Measurements from ENCODE around the gene PRKAG2. TPM values are rescaled to one million over a fixed set of nuclear protein-coding genes. Genes with fewer than 3 reads are reported as not detected.

PRKAG2 gene
- total and polyA plus RNA-seq, 2 of the 8 experiments (the other 6 are each of a cell fraction or from before 2014, with no cell fraction given): 7.5 to 18.1 TPM

GRCh38 chr7:151662251-151662826 is 214.6 kb downstream of the PRKAG2 start:
- no peak overlapping the region for H3K9ac ChIP-seq (replicated peaks in 1 of 4; ENCODE audit: extremely low read depth in 1 of 4, low read depth in 3 of 4, low read length in 3 of 4)
- H3K23me2 ChIP-seq (ENCODE audit: low read depth, low read length): no peaks in the 10 kb centered on the region
- no peak overlapping the region for H2BK5ac ChIP-seq (ENCODE audit: low read depth, low read length)
- H4K5ac ChIP-seq (ENCODE audit: insufficient read length, low read depth, low read length): no peak overlapping the region
- no peaks in the 10 kb centered on the region for H3K27me3 ChIP-seq (replicated peaks in 1 of 4; ENCODE audit: control insufficient read depth in 3 of 4, extremely low read depth in 1 of 4, insufficient read depth in 3 of 4, low read length in 3 of 4)
- H3K18ac ChIP-seq (ENCODE audit: extremely low read depth, low read length): no peak overlapping the region
- no peak overlapping the region for H2BK15ac ChIP-seq (ENCODE audit: low read length)
- H4K8ac ChIP-seq (ENCODE audit: extremely low read depth, insufficient read depth, low read length): no peak overlapping the region
- ChIA-PET CTCF (ENCODE audit: partially characterized antibody) (interaction anchor here (0.6 to 1.6 kb wide), 4 partner anchors 11 to 942 kb away, joined by 3 to 6 read pairs (median 4); no protein-coding TSS in a partner anchor), POLR2A (ENCODE audit: partially characterized antibody) (no interaction called here)
- H4K20me1 ChIP-seq (replicated peaks in 1 of 2; ENCODE audit: control insufficient read depth in 1 of 2, insufficient read depth in 2 of 2, low read length in 2 of 2): no peaks in the 10 kb centered on the region
- H3K23ac ChIP-seq (ENCODE audit: insufficient read length): no peak overlapping the region
- H3K36me3 ChIP-seq (ENCODE audit: control insufficient read depth in 2 of 4, insufficient read depth in 4 of 4, low read length in 3 of 4): no peaks in the 10 kb centered on the region
- no peak overlapping the region for H2AFZ ChIP-seq (ENCODE audit: low read length)
- no peak overlapping the region for H2AK5ac ChIP-seq (ENCODE audit: low read depth, low read length)
- FAIRE-seq (no peak), DNase-seq (ENCODE audit: low read depth in 1 of 2, low spot score in 2 of 2) (no peak)
- H3K4me2 ChIP-seq (ENCODE audit: insufficient read depth in 1 of 2, low read depth in 2 of 2, low read length in 2 of 2): no peak overlapping the region
- H2BK12ac ChIP-seq (ENCODE audit: low read depth, low read length): no peak overlapping the region
- H2BK20ac ChIP-seq (ENCODE audit: low read length): no peak overlapping the region
- no peak overlapping the region for H3K27ac ChIP-seq (ENCODE audit: low read depth, low read length)
- H2BK120ac ChIP-seq (replicated peaks; ENCODE audit: low read depth, low read length): no peak overlapping the region
- no peak overlapping the region for H3K4me3 ChIP-seq (ENCODE audit: extremely low read depth in 1 of 4, insufficient read depth in 2 of 4, low read depth in 3 of 4, low read length in 4 of 4)
- TF ChIP-seq GABPA (IDR thresholded peaks at IDR 0.05; ENCODE audit: borderline replicate concordance, insufficient read depth, low read length) (no peak), EP300 (IDR thresholded peaks at IDR 0.05; ENCODE audit: borderline replicate concordance in 1 of 2, low read depth in 2 of 2, low read length in 2 of 2) (no peak), SIRT6 (IDR thresholded peaks at IDR 0.05; ENCODE audit: low read length) (no peak), CTCF (IDR thresholded peaks at IDR 0.05; ENCODE audit: control extremely low read depth in 1 of 3, insufficient read depth in 1 of 3, low read depth in 1 of 3, low read length in 3 of 3) (no peak), ASH2L (IDR thresholded peaks at IDR 0.05; ENCODE audit: low read length) (no peak), SP1 (IDR thresholded peaks at IDR 0.05; ENCODE audit: low read depth, low read length) (no peak), POLR2AphosphoS5 (IDR thresholded peaks at IDR 0.05; ENCODE audit: low read depth, low read length) (no peak)
- H3K56ac ChIP-seq (replicated peaks; ENCODE audit: insufficient read length, low read depth, low read length): no peak overlapping the region
- no peaks in the 10 kb centered on the region; a peak in 1 of 7 replicates for H3K4me1 ChIP-seq (replicated peaks in 1 of 4; ENCODE audit: control insufficient read depth in 3 of 4, insufficient read depth in 4 of 4, low read length in 3 of 4)
- H4K91ac ChIP-seq (replicated peaks; ENCODE audit: insufficient read length, low read length): no peak overlapping the region
- no peaks in the 10 kb centered on the region for H3K79me2 ChIP-seq (ENCODE audit: control insufficient read depth in 1 of 2, insufficient read depth in 2 of 2, low read length in 2 of 2)
- H3K79me1 ChIP-seq (ENCODE audit: low read depth, low read length): no peaks in the 10 kb centered on the region
- 76% methylated on average over 7 of the region's 7 CpGs; no CpG with 5 or more reads in 1 of the 2 experiments for WGBS, 2 experiments (ENCODE audit: extremely low coverage in 1 of 2, insufficient coverage in 1 of 2, insufficient read length in 1 of 2, insufficient replicate concordance in 2 of 2, low coverage in 1 of 2, low lambda C conversion rate in 2 of 2, missing lambda C conversion rate in 1 of 2)
- no peak overlapping the region for H3K14ac ChIP-seq (ENCODE audit: insufficient read length)
- no peak overlapping the region for H3K4ac ChIP-seq (replicated peaks; ENCODE audit: insufficient read length, low read depth, low read length)
- 0 out of 4 replicates have a peak, but pooled peaks cover 0 to 6% of the 10 kb centered on the region in 2 experiments for H3K9me3 ChIP-seq (ENCODE audit: insufficient read depth in 2 of 2, low read depth in 1 of 2, low read length in 1 of 2)

All from H1 (cell line).